DMS 273 (cell line): Measurements from ENCODE around the gene FBLN1.
"Not testable (repeated sequence)": the region's sequence is repeated elsewhere in the genome, so short reads cannot be mapped to it uniquely, and the experiment has no call there.

Experiments
- DNase-seq: peaks from one replicate; lab custom pipeline; 2025; ENCODE audit not compliant: unreplicated experiment; lab: John Stamatoyannopoulos, UW

Gene FBLN1

DNA sequence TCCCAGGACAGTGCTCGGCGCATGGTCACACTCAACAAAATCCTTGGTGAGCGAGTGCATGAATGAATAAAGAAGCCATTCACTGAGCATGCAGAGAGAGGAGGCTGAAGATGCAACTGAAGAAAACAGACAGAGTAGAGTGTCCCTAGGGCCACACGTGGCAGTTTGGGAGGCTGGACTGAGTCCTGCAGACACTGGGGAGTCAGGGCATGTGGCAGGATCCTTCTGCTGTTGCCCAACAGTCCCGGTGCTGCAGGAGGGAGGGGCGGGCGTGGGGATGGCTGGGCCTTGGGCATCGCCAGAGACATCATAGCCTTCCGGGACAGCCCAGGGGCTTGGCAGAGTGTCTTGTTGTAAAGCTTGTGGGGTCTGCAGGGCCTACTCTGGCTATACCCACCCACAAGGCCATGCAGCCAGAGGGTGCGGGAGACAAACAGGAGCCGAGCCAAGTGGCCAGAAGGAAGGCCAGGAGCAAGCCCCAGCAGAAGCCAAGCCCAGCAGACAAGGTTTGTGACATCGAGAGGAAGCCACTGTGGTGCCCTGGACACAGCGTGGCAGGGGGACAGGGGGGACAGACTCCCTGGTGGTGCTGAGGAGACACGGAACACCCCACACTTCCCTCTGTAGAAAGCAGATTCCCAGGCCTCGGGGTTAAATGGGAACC, 26.7 kb upstream of the FBLN1 start:
- DNase-seq = peak; percentile 65

DNA sequence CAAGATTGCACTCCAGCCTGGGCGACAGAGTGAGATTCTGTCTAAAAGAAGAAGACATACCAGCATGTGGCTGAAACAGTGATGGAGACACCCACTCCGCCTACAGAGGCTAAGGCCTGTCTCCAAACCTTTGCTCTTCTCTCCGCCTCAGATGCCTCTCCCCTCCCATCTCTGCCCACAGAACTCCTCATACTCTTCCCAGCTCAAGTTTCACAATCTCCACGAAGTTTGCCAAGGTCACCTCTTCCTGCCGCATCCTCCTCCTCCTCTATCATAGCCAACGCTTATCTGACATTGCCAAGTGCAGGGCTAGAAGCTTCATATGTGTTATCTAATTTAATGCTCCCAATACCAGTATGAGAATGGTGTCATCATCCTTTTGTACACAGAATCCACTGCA, 25.9 kb upstream of the FBLN1 start:
- DNase-seq = no peak

DNA sequence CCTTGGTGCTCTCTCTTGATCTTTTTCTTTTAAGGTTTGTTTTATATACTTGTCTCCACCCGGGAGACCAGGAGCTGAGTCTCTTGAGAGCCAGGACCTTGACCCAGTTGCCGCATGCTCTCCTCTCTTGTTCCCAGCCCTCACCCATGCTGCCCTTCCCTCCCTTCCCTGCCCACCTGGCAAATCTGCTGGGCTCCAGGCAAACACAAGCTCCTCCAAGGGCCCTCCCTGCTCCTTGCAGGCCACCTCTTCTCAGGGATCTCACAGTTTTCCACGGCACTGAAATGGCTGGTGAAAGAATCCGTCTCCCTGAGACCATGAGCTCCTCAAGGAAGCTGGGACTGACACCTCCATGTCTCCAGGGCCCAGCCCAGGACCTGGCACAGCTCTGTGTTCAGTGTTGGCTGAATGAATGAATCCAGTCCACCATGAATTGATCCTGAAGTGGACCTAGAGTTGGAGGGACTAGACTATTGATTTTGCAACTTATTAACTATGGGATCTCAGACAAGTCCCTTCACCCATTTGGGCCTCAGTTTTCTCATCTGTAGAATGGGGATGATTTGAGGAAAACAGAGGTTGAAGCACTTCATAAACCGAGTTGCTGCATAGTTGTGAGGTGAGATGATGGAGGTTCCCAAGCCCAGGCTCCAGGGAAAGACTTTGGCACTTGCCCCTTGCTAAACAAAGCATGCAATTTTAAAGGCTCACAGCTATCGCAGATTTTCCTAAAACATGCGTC, 25.1 kb upstream of the FBLN1 start:
- no peak for DNase-seq

DNA sequence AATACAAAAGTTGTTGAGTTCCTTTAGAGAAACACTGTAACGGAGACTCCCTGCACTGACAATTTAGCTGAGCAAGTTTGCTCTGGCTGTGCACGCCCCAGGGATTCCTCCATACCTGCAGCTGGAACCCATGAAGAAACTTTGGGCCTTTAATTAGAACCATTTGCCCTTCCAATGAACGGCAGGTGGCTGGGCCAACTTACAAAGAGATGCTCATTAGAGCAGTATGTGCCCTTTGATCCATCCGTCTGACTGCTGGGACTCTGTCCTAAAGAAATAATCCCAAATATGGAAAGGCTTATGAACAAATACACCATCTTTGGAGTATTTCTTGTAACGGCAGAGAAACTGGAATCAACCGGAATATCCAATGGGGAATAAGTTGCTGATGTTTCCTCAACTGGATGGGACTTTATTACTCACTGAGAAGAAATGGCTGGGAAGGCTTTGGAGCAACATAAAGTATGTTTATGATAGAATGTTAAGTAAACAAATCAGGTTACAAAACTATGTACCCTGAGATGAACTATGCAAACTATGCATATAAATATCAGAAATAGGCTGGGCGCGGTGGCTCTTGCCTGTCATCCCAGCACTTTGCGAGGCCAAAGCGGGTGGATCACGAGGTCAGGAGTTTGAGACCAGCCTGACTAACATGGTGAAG, 24.4 kb upstream of the FBLN1 start:
- no peak for DNase-seq

DNA sequence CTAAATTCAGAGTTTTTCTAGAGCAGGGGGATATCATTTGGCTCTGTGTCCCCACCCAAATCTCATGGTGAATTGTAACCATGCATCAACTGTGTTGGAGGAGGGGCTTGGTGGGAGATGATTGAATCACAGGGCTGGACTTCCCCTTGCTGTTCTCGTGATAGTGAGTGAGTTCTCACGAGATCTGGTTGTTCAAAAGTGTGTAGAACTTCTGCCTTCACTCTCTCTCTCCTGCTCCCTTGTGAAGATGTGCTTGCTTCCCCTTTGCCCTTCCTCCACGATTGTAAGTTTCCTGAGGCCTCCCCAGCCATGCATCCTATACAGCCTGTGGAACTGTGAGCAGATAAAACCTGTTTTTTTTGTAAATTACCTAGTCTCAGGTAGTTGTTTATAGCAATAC, 22.0 kb upstream of the FBLN1 start:
- no peak for DNase-seq

DNA sequence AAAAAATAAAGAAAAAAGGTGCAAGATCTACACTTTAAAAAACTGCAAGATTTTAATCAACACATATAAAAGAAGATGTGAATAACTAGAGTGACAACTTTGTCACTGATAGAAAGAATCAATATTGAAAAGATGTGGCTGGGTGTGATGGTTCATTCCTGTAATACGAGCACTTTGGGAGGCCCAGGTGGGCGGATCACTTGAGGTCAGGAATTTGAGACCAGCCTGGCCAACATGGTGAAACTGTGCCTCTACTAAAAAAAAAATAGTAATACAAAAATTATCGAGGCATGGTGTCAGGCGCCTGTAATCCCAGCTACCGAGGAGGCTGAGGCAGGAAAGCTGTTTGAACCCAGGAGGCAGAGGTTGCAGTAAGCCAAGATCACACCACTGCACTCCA, 21.0 kb upstream of the FBLN1 start:
- DNase-seq = no peak

DNA sequence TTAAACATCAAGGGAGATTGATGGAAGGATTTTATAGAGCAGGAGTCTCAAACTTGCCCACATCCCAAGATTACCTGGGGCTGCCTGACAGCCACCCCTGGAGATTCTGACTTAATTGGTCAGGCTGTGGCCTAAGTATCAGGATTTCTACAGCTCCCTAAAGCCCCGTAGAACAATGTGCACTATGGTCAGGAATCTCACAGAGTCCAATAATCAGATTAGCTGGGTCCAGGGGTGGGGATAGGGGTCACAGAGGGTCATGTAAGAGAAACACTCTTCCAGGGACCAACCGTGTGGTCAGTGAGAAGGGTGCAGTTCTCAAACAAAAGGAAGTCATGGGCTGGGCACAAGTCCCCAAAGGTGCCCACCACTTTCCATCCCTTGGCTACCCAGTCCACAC, 20.5 kb upstream of the FBLN1 start:
- DNase-seq = no peak

DNA sequence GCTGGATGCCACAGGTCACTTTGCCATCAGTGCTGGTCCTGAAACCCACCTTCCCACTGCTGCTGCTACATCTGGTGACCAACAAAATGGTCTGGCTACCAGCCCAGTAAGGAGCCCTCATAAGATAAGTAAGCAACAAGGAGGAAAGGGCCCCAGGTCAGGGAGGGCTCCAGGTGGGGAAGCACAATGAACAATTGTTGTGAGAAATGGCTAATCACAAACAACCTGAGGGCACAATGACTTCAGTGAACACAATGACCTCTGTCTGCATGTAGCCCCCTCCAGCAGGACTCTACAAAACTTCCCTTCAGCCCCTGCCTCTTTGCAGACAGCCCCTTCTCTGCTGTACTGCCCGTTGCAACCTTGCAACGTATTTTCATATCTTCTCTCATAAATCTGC, 19.4 kb upstream of the FBLN1 start:
- DNase-seq = no peak

DNA sequence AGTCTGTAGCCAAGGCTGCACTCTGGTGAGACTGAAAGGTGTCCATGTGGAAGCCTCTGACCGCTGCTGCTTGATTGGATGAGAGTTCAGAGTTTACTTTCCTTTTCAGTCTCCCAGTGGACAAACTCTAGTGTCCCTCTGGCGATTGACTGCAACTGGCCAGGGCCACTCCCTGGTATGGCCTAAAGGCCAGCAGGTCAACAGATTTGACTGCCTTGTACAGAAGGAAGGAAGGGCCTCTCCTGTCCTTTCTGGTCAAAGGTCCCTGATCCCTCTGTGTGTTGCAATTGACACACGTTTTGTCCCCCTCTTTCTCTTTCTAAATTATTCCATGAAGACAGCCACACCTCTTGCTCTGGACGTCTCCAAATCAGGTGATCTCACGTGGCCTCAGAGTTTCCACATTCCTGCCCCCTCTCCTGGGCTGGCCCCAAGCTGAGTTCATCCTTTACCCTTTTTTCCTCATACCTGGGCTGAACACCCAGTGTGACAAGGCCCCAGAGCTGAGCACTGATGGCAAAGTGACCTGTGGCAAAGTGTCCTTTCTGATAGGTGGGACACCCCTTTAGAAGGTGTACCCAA, 18.7 kb upstream of the FBLN1 start:
- no peak for DNase-seq

DNA sequence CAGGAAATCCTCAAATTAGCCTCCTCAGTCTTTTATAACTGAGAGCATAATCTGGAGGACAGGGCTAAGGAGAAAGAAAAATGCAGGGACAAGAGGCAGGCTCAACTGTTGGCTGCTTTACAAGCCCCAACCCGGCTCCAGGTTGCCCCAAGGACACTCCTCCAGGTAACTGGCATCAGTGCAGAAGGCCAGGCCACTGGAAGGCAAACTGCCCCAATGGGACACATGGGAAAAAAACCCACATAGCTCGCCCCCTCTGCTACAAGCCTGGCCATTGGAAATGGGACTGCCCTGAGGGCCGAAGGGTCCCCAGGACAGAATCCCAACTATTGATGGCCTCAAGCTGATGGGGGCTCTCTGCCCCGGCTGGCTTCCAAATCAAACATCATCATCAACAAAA, 17.9 kb upstream of the FBLN1 start:
- no peak for DNase-seq

DNA sequence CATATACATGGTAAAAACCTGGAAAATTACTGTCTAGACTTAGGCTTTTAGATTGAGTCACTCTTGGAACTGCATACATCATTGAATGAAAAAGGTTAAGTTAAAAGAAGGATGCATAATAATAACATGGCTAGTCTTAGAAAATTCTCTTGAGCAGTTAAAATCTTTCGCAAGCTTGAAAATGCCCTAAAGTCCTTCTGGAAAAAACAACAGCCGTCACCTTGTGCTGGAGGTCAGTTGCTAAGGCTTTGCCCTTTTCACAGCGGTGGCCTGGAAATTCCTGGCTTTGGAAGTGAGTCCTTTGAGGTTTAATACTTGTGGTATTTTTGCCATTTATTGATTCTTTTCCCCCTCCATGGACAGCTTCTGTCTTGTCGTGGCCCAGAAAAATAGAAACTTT, 17.4 kb upstream of the FBLN1 start:
- DNase-seq = no peak

DNA sequence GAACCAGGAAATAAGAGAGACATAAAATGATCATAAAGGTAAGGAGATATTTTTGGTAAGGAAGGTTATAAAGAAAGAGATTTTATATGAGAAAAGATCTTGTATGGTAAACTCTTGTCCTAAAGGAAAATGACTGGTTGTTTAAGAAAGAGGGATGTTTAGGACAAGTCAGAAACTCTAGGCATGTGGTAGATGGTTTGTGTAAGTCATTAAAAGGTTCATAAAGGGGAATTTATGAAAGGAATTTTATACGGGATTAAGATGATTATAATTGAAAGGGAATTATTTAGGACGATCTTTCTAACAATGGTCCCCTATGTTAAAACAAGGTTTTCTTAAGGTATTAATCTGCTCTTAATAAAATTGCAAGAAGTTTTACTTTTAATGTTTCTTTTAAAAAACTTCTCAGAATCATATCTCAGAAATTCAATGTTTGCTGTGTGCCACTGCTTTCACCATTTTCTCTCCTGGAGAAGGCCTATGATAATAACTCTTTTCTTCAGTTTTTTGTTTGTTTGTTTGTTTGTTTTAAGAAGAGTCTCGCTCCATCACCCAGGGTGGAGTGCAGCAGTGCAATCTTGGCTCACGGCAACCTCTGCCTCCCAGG, 13.8 kb upstream of the FBLN1 start:
- no peak for DNase-seq

DNA sequence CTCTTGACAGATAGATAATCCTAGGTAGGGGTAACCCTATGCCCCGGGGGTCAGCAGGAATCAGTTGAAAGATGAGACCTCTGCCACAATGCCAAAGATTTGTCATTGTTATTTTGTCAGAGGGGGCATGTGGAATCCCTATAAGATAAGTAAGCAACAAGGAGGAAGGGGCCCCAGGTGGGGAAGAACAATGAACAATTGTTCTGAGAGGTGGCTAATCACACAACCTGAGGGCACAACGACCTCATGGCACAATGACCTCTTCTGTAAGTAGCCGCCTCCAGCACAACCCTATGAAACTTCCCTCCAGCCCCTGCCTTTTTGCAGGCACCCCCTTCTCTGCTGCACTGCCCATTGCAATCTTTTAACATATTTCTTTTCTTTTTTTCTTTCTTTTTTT, 11.8 kb upstream of the FBLN1 start:
- no peak for DNase-seq

DNA sequence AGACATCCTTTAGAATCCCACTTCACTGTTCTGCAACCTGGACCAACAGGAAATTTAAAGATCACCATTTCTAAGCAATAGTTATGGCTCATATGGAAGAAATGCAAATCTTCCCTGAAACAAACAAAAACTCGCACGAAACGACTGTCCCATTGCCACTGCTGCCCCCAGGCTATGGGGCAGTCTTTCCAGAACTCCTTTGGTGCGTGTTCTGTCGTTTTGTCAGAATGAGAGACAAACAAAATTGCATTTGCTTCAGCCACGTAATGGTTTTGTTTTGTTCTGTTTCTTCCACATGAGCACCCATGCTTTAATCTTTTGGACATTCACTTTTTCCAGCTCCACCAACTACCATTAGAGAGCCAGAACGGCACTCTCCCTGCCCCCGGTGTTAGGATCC, 10.8 kb upstream of the FBLN1 start:
- no peak for DNase-seq

DNA sequence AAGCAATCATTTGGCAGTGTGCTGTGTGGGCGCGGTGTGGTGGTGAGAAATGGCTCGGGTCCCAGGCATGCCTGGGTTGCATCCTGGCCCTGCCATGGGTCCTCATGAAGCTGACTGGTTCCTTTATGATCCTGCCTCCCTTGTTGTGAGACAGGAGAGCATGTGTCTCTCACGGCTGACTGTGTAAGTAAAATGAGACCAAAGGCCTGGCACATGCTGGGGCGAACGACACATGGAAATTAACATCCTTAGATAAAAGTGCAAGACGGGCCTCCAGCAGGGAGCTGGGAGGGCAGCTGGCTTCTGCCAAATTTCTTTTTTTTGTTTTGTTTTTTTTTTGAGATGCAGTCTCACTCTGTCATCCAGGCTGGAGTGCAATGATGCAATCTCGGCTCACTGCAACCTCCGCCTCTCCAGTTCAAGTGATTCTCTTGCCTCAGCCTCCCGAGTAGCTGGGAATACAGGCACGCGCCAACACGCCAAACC, 9.4 kb upstream of the FBLN1 start:
- DNase-seq = peak; percentile 38

DNA sequence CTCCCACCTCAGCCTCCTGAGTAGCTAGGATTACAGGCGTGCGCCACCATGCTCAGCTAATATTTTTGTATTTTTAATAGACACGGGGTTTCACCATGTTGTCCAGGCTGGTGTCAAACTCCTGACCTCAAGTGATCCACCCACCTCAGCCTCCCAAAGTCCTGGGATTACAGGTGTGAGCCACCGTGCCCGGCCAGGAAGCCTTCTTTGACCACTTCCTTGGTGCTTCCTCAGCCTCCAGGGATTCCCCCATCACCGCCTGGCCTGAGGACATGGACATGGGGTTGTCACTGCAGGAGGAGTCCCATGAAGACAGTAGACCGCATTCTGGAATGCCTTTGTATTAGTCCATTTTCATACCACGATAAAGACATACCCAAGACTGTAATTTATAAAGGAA, 8.4 kb upstream of the FBLN1 start:
- not testable (repeated sequence) for DNase-seq

DNA sequence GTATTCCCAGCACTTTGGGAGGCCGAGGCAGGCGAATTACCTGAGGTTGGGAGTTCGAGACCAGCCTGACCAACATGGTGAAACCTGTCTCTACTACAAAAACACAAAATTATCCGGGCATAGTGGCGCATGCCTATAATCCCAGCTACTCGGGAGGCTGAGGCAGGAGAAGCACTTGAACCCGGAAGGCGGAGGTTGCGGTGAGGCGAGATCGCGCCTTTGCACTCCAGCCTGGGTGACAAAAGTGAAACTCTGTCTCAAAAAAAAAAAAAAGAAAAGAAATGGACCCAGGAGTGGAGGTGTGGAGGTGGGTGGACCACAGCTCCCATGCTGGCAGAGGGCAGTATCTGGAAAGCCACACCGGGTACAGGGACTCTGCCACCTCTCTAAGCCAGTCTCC, 7.1 kb upstream of the FBLN1 start:
- DNase-seq = not testable (repeated sequence)

DNA sequence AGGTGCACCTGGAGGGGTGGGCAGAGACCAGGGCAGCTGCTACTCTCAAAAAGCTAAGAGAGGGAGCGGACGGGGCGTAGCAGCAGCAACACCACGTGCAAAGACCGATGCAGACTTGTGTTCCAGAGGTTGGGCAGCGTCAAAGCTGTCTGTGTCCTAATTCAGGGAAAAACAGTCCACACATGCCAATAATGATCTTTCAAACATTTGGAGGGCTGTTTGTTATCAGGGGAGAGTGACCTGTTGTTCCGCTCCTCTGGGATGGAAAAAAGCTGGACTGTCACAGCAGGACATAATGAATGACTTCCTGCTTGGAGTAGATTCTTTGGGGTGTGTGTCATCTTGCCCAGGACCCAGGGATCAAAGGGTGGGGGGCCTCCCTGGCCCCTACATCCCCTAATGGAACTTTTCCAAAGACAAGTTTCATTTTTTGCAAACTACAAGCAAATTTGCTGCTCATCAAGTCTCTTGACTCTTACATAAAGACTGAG, 6.2 kb upstream of the FBLN1 start:
- no peak for DNase-seq

DNA sequence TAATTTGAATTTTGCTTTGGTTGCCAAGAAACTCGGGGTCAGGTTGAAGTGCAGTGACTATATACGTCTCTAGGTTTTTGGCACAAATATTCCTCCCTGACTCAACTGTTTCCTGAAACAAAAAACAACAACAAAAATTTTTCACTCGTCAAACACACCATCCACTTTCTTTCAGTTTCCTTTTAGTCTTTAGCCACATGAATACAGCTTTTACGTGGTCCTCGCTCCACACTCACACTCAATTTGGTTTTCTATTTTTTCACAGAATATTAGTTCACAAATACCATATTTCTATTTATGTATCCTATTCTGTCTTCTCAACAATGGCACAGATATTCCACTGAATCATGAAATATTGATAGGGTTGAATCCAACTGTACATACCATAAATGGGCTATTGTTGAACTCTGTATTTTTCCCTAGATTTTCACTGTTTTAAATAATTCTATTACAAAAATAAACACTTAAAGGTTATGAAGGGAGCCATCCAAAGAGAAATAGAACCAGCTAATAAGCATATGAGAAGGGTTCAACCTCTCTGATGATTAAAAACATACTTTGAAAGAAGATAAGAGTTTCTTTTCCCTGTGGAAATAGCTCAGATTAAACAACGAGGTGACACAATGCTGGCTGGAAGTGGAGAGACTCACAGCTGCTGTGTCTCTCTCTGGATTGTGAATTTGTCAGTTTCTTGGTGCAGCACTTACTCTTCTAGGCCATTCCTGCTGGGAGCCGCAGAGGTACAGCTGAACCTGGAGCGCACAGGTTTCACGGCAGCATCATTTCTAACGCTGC, 5.1 kb upstream of the FBLN1 start:
- no peak for DNase-seq

DNA sequence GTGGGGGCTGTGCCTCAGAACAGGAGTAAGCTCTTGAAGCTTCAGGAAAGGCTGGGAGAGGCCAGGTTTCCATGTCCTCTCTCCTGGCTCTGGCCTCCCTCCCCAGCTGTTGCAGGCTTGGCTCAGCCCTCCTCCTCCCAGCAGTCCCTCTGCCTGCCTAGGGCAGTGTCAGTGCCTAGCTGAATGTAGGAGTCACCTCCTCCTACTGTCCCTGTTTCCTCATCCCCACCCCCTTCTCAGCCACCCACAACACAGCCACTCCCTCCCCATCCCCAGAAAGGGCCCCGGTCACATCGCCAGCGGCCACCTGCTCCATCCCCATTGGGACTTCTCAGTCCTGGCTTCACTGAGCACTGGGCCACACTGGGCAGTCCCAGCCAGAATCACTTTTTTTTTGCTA, 2.9 kb upstream of the FBLN1 start:
- DNase-seq = peak; percentile 54
